ENCODE results near the gene TUBA1A.
"Not testable (repeated sequence)": the region's sequence is repeated elsewhere in the genome, so short reads cannot be mapped to it uniquely, and the experiment has no call there.

Gene TUBA1A

DNA sequence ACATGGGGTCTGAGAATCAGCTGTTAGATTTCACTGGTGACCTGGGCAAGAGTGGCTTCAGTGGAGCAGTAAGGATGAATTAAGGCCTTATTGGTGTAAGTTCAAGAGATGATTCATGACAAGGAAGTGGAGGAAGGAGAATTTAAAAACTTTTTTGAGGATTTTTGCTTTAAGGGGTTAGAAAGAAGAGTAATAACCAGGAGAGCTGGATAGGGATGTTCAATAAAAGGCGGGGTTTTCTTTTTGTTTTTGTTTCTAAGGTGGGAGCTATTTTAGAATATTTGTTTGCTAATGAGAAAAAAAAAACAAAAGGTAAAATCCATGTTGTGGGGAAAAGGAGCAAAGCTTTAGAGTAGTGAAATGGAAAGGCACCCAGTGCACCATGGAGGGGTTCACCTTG, 42.5 kb downstream of the TUBA1A start:
- no peak for DNase-seq

DNA sequence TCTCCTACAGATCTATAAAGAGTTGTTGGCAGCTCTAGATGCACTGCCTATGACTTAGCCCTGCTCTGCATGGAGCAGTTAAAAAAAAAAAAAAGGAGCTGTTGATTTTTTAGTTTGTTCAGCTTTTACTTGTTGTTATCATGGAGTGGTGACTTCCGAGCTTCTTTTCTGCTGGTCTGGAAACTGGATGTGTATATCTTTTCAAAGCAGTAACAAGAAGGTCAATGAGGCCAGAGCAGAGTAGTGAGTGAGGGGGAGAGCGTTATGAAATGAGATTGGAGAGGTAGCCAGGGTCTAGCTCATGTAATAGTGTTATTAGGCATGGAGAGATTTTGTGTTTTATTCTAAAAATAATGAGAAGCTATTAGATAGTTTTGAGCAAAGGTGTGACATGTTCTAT, 44.5 kb downstream of the TUBA1A start:
- no peak for DNase-seq

DNA sequence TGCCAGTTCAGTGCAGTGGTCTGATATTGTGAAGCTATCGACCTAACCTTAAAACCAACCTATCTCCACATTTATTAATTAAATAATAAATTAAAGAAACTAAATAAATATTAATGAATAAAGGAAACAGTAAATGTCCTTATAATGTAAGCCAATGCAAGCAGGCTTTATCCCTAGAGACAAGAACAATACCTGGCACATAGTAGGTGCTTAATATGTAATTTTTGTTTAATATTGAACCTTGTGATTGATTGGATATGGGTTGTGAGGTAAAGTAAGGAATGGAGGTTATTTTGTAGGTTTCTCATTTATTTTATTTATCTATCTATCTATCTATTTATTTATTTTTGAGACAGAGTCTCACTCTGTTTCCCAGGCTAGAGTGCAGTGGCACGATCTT, 49.9 kb downstream of the TUBA1A start:
- no peak for DNase-seq

GRCh38 chr12:49138587-49138986, 50.3 kb downstream of the TUBA1A start:
- DNase-seq, result no peak

DNA sequence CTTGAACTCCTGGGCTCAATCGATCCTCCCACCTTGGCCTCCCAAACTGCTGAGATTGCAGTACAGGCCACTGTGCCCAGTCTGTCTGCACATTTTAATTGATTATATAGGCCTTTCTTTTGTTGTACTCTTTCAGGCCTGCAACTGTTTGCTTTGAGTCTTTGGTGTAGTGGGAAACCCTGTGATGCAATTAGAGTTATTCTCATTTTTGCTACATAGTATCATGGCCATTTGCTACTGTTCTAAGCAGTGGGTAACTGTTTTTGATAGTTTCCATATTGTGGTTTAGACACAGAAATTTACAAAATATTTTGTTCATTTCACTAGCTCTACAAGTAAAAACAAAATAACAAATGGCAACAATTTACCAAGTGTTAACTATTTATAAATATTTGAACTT, 51.4 kb downstream of the TUBA1A start:
- DNase-seq, result no peak

DNA sequence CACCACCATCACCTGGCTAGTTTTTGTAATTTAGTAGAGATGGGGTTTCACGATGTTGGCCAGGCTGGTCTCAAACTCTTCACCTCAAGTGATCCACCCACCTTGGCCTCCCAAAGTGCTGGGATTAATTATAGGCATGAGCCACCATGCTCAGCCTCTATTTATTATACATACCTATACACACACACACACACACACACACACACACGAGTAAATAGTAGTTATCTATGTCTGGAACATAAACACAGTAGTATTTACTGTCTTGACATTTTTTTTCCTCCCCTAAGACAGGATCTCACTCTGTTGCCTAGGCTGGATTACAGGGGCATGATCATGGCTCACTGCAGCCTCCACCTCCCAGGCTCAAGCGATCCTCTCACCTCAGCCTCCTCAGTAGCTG, 51.9 kb downstream of the TUBA1A start:
- DNase-seq, result not testable (repeated sequence)

Data from NCI-H1048 (cell line).